ENCODE data around the gene GTPBP4.

DNA sequence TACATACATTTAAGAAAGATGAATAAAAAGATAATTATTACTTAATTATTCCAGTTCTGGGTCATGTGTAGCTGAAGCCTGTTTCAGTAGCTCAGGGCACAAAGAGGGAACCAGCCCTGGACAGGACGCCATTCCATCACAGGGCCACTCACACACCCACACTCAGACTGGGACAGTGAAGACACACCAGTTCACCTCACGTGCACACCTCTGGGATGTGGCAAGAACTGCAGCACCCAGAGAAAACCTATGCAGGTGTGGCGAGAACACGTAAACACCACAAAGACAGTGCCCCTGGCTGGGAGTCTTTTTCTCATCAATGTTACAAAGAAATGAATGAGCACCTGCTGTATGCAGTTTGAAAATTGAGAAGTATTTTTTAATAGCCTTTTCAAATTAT is 62.3 kb downstream of the GTPBP4 start:
- no peak for TF ChIP-seq POLR2AphosphoS5 (IDR thresholded peaks at IDR 0.05; ENCODE audit: low read depth, low read length)
- no peak for TF ChIP-seq YY1 (IDR thresholded peaks at IDR 0.05; ENCODE audit: extremely low read depth, insufficient replicate concordance, low read depth, low read length)
- TF ChIP-seq, protein P1, sequence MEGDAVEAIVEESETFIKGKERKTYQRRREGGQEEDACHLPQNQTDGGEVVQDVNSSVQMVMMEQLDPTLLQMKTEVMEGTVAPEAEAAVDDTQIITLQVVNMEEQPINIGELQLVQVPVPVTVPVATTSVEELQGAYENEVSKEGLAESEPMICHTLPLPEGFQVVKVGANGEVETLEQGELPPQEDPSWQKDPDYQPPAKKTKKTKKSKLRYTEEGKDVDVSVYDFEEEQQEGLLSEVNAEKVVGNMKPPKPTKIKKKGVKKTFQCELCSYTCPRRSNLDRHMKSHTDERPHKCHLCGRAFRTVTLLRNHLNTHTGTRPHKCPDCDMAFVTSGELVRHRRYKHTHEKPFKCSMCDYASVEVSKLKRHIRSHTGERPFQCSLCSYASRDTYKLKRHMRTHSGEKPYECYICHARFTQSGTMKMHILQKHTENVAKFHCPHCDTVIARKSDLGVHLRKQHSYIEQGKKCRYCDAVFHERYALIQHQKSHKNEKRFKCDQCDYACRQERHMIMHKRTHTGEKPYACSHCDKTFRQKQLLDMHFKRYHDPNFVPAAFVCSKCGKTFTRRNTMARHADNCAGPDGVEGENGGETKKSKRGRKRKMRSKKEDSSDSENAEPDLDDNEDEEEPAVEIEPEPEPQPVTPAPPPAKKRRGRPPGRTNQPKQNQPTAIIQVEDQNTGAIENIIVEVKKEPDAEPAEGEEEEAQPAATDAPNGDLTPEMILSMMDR (IDR thresholded peaks at IDR 0.05 in 2 of 3, conservative IDR thresholded peaks at IDR 0.05 in 1 of 3; ENCODE audit: borderline replicate concordance in 1 of 3, insufficient read depth in 1 of 3, low read depth in 2 of 3, low read length in 2 of 3) = peak in 1 of 3 experiments; percentile 23; a peak in 1 of 6 replicates
- no peak for TF ChIP-seq SIN3A (IDR thresholded peaks at IDR 0.05; ENCODE audit: low read depth)
